Stimulated activated CD8-positive, alpha-beta memory T cell treated with anti-CD3 and anti-CD28 coated beads, Interleukin-15, amount 100 ng/mL, for 24 hours (primary cell): ENCODE data around the gene CCDC187.

ENCODE experiments used
- DNase-seq: peaks from one replicate; pipeline ENCODE4 v3.0.0-alpha.2; 2020; ENCODE audit warnings: low read depth

CCDC187 gene

GRCh38 chr9:136311051-136312008 is 7.4 kb upstream of the CCDC187 start:
- no peak for DNase-seq

GRCh38 chr9:136310273-136311030 is 6.6 kb upstream of the CCDC187 start:
- DNase-seq, result no peak

GRCh38 chr9:136309806-136310220 is 5.9 kb upstream of the CCDC187 start:
- DNase-seq, result no peak

- DNase-seq, result no peak
These were observed 5.4 kb upstream of the CCDC187 start for GRCh38 chr9:136309101-136309801.

- no peak for DNase-seq
These were observed 4.8 kb upstream of the CCDC187 start for GRCh38 chr9:136308702-136309053.

GRCh38 chr9:136308006-136308701 is 4.3 kb upstream of the CCDC187 start:
- no peak for DNase-seq

- no peak for DNase-seq
These were observed 3.4 kb upstream of the CCDC187 start for GRCh38 chr9:136307215-136307750.

- no peak for DNase-seq
These were observed 2.6 kb upstream of the CCDC187 start for GRCh38 chr9:136306211-136307208.

- DNase-seq, result no peak
These were observed 1.9 kb upstream of the CCDC187 start for GRCh38 chr9:136305804-136306203.

GRCh38 chr9:136304981-136305380 is 1.1 kb upstream of the CCDC187 start:
- no peak for DNase-seq

GRCh38 chr9:136304456-136304855 is 562 bp upstream of the CCDC187 start:
- DNase-seq, result no peak

- no peak for DNase-seq
These were observed 649 bp downstream of the CCDC187 start for GRCh38 chr9:136303066-136303824.

GRCh38 chr9:136302527-136302926 is 1.4 kb downstream of the CCDC187 start:
- no peak for DNase-seq

- DNase-seq, result no peak
These were observed 3.0 kb downstream of the CCDC187 start for GRCh38 chr9:136300866-136301265.

GRCh38 chr9:136300016-136300545 is 3.8 kb downstream of the CCDC187 start:
- DNase-seq, result no peak

- no peak for DNase-seq
These were observed 4.4 kb downstream of the CCDC187 start for GRCh38 chr9:136299541-136299940.

GRCh38 chr9:136299116-136299515 is 4.8 kb downstream of the CCDC187 start:
- no peak for DNase-seq

- DNase-seq, result no peak
These were observed 5.8 kb downstream of the CCDC187 start for GRCh38 chr9:136297766-136298735.
